WTC11 (cell line): ENCODE results near the gene TADA2A. TPM values are rescaled to one million over a fixed set of nuclear protein-coding genes. Genes with fewer than 3 reads are reported as not detected.

Experiments used
- ATAC-seq: fragments of 200-7000 bp; cut with Tn5 transposase; 2 replicates; pipeline ENCODE4 v1.10.0; 2021; ENCODE audit warnings: mild to moderate bottlenecking, moderate library complexity
- CTCF ChIA-PET: fragments of 300-600 bp; sonication (Branson Sonifier 250); formaldehyde crosslinking; loops from one replicate; lab custom pipeline; 2021; ENCODE audit warnings: antibody characterized with exemption; lab: Charles Lee
- POLR2A ChIA-PET: fragments of 350-600 bp; sonication (Branson Sonifier 250); formaldehyde crosslinking; loops from one replicate; lab custom pipeline; 2021; ENCODE audit warnings: antibody characterized with exemption; lab: Charles Lee
- DNase-seq: peaks from one replicate; pipeline ENCODE4 v3.0.0; 2021; ENCODE audit warnings: low spot score
- H3K27ac Mint-ChIP-seq: 2 replicates; pipeline ENCODE4 v1.8.0; 2021; ENCODE audit warnings: mixed read lengths
- H3K27me3 Mint-ChIP-seq: 2 replicates; pipeline ENCODE4 v1.8.0; 2021; ENCODE audit warnings: low read depth, mild to moderate bottlenecking, moderate library complexity, mixed read lengths
- H3K36me3 Mint-ChIP-seq: 2 replicates; pipeline ENCODE4 v1.8.0; 2021; ENCODE audit warnings: mixed read lengths
- H3K4me1 Mint-ChIP-seq: 2 replicates; pipeline ENCODE4 v1.8.0; 2022; ENCODE audit warnings: mixed read lengths
- H3K4me3 Mint-ChIP-seq: 2 replicates; pipeline ENCODE4 v1.8.0; 2021; ENCODE audit warnings: mild to moderate bottlenecking, moderate library complexity, mixed read lengths
- H3K9me3 Mint-ChIP-seq: 2 replicates; pipeline ENCODE4 v1.8.0; 2021; ENCODE audit warnings: mixed read lengths
- AFF4 ChIP-seq: sonication (generic); formaldehyde crosslinking; IDR thresholded peaks from 2 replicates; pipeline ENCODE4 v1.8.1; 2023; ENCODE audit warnings: mild to moderate bottlenecking, missing genetic modification reagents, borderline replicate concordance
- AR ChIP-seq: fragments of 250-450 bp; sonication (Bioruptor Pico); IDR thresholded peaks from 2 replicates; pipeline ENCODE4 v1.9.0; 2021; ENCODE audit warnings: mild to moderate bottlenecking
- CREB1 ChIP-seq: sonication (generic); formaldehyde crosslinking; IDR thresholded peaks from 2 replicates; pipeline ENCODE4 v1.8.0; 2023; ENCODE audit warnings: mild to moderate bottlenecking, missing genetic modification reagents
- E2F5 ChIP-seq: sonication (generic); formaldehyde crosslinking; IDR thresholded peaks from 2 replicates; pipeline ENCODE4 v1.8.1; 2022; ENCODE audit warnings: mild to moderate bottlenecking, moderate library complexity, missing genetic modification reagents
- EMX1 ChIP-seq: fragments of 250-450 bp; sonication (Bioruptor Pico); IDR thresholded peaks from 2 replicates; pipeline ENCODE4 v1.8.0; 2021; ENCODE audit warnings: mild to moderate bottlenecking
- ESRRA ChIP-seq: sonication (generic); formaldehyde crosslinking; IDR thresholded peaks from 2 replicates; pipeline ENCODE4 v1.8.1; 2022; ENCODE audit warnings: mild to moderate bottlenecking, missing genetic modification reagents, borderline replicate concordance
- FOXP1 ChIP-seq: sonication (generic); formaldehyde crosslinking; IDR thresholded peaks from 2 replicates; pipeline ENCODE4 v1.8.0; 2022; ENCODE audit warnings: missing genetic modification reagents, mild to moderate bottlenecking, moderate library complexity, borderline replicate concordance
- GTF2I ChIP-seq: fragments of 250-450 bp; sonication (Bioruptor Pico); conservative IDR thresholded peaks from 2 replicates; pipeline ENCODE4 v1.4.0; 2021; ENCODE audit warnings: mild to moderate bottlenecking
- MLX ChIP-seq: sonication (generic); formaldehyde crosslinking; IDR thresholded peaks from 2 replicates; pipeline ENCODE4 v1.8.1; 2023; ENCODE audit warnings: mild to moderate bottlenecking, missing genetic modification reagents, moderate library complexity
- NFYB ChIP-seq: sonication (generic); formaldehyde crosslinking; conservative IDR thresholded peaks from 2 replicates; pipeline ENCODE4 v1.8.0; 2022; ENCODE audit warnings: low read depth, missing genetic modification reagents
- NR2C2 ChIP-seq: sonication (generic); formaldehyde crosslinking; IDR thresholded peaks from 2 replicates; pipeline ENCODE4 v1.8.0; 2022; ENCODE audit warnings: mild to moderate bottlenecking, missing genetic modification reagents
- OVOL2 ChIP-seq: fragments of 250-450 bp; sonication (Bioruptor Pico); IDR thresholded peaks from 2 replicates; pipeline ENCODE4 v1.9.0; 2021; ENCODE audit warnings: mild to moderate bottlenecking, borderline replicate concordance
- RELA ChIP-seq: sonication (generic); formaldehyde crosslinking; IDR thresholded peaks from 2 replicates; pipeline ENCODE4 v1.8.1; 2022; ENCODE audit warnings: missing genetic modification reagents, mild to moderate bottlenecking, borderline replicate concordance
- TP53 ChIP-seq: sonication (generic); formaldehyde crosslinking; IDR thresholded peaks from 2 replicates; pipeline ENCODE4 v1.8.1; 2023; ENCODE audit warnings: mild to moderate bottlenecking, missing genetic modification reagents
- ZNF423 ChIP-seq: fragments of 250-450 bp; sonication (Bioruptor Pico); IDR thresholded peaks from 2 replicates; pipeline ENCODE4 v2.1.2; 2022; ENCODE audit warnings: mild to moderate bottlenecking, moderate library complexity
- ZNF671 ChIP-seq: fragments of 250-450 bp; sonication (Bioruptor Pico); IDR thresholded peaks from 2 replicates; pipeline ENCODE4 v1.8.0; 2021; ENCODE audit warnings: mild to moderate bottlenecking
- total RNA-seq: library from RNA; stranded (reverse); gene quantifications from 3 replicates; pipeline ENCODE4 v1.2.3, GENCODE V29; 2021
- TF ChIP-seq, protein P1 (sequence below): sonication (generic); formaldehyde crosslinking; IDR thresholded peaks from 2 replicates; pipeline ENCODE4 v1.8.0; 2022; ENCODE audit warnings: mild to moderate bottlenecking, missing genetic modification reagents
- TF ChIP-seq, protein P2 (sequence below): fragments of 250-450 bp; sonication (Bioruptor Pico); IDR thresholded peaks from 2 replicates; pipeline ENCODE4 v1.9.0; 2021; ENCODE audit warnings: moderate library complexity, mild to moderate bottlenecking, inconsistent platforms, borderline replicate concordance
- TF ChIP-seq, protein P3 (sequence below): sonication (generic); formaldehyde crosslinking; IDR thresholded peaks from 2 replicates; pipeline ENCODE4 v1.8.1; 2022; ENCODE audit warnings: mild to moderate bottlenecking, missing genetic modification reagents, moderate library complexity, borderline replicate concordance
- TF ChIP-seq, protein P4 (sequence below): fragments of 250-450 bp; sonication (Bioruptor Pico); IDR thresholded peaks from 2 replicates; pipeline ENCODE4 v2.1.2; 2022; ENCODE audit warnings: mild to moderate bottlenecking, moderate library complexity

Gene TADA2A
- total RNA-seq, 1 experiment from 2014 or later: 16.5 TPM

- TF ChIP-seq, protein P1, sequence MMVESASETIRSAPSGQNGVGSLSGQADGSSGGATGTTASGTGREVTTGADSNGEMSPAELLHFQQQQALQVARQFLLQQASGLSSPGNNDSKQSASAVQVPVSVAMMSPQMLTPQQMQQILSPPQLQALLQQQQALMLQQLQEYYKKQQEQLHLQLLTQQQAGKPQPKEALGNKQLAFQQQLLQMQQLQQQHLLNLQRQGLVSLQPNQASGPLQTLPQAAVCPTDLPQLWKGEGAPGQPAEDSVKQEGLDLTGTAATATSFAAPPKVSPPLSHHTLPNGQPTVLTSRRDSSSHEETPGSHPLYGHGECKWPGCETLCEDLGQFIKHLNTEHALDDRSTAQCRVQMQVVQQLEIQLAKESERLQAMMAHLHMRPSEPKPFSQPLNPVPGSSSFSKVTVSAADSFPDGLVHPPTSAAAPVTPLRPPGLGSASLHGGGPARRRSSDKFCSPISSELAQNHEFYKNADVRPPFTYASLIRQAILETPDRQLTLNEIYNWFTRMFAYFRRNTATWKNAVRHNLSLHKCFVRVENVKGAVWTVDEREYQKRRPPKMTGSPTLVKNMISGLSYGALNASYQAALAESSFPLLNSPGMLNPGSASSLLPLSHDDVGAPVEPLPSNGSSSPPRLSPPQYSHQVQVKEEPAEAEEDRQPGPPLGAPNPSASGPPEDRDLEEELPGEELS: no peak
- no peak for TF ChIP-seq EMX1 (CRISPR knock-in tag)
- TF ChIP-seq, all 79 proteins: peak for 0
These were observed 13.3 kb upstream of the TADA2A start (continued) for GRCh38 chr17:37393352-37393751.

GRCh38 chr17:37399265-37399803 is 7.4 kb upstream of the TADA2A start:
- Mint-ChIP-seq H3K4me3 (no peak overlapping the region), H3K9me3 (no peaks in the 10 kb centered on the region)
- POLR2A ChIA-PET: no interaction called here
- TF ChIP-seq, protein P2, sequence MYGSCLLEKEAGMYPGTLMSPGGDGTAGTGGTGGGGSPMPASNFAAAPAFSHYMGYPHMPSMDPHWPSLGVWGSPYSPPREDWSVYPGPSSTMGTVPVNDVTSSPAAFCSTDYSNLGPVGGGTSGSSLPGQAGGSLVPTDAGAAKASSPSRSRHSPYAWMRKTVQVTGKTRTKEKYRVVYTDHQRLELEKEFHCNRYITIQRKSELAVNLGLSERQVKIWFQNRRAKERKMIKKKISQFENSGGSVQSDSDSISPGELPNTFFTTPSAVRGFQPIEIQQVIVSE (CRISPR knock-in tag): no peak
- TF ChIP-seq NR2C2: no peak
- no peak for TF ChIP-seq ZNF671
- TF ChIP-seq AR (CRISPR knock-in tag): no peak
- TF ChIP-seq ESRRA: no peak
- TF ChIP-seq GTF2I (CRISPR knock-in tag): no peak
- no peak for TF ChIP-seq E2F5 (CRISPR knock-in tag)
- TF ChIP-seq RELA (CRISPR knock-in tag): no peak
- TF ChIP-seq MLX (CRISPR knock-in tag): no peak
- no peak for TF ChIP-seq FOXP1 (CRISPR knock-in tag)
- no peak for TF ChIP-seq AFF4 (CRISPR knock-in tag)
- no peak for TF ChIP-seq TP53 (CRISPR knock-in tag)
- TF ChIP-seq, protein P3, sequence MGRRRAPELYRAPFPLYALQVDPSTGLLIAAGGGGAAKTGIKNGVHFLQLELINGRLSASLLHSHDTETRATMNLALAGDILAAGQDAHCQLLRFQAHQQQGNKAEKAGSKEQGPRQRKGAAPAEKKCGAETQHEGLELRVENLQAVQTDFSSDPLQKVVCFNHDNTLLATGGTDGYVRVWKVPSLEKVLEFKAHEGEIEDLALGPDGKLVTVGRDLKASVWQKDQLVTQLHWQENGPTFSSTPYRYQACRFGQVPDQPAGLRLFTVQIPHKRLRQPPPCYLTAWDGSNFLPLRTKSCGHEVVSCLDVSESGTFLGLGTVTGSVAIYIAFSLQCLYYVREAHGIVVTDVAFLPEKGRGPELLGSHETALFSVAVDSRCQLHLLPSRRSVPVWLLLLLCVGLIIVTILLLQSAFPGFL (CRISPR knock-in tag): no peak
- TF ChIP-seq, protein P4, sequence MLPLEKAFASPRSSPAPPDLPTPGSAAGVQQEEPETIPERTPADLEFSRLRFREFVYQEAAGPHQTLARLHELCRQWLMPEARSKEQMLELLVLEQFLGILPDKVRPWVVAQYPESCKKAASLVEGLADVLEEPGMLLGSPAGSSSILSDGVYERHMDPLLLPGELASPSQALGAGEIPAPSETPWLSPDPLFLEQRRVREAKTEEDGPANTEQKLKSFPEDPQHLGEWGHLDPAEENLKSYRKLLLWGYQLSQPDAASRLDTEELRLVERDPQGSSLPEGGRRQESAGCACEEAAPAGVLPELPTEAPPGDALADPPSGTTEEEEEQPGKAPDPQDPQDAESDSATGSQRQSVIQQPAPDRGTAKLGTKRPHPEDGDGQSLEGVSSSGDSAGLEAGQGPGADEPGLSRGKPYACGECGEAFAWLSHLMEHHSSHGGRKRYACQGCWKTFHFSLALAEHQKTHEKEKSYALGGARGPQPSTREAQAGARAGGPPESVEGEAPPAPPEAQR (CRISPR knock-in tag): no peak
- TF ChIP-seq NFYB (CRISPR knock-in tag): no peak
- TF ChIP-seq EMX1 (CRISPR knock-in tag): no peak
- no peak for TF ChIP-seq ZNF423
- no peak for TF ChIP-seq CREB1 (CRISPR knock-in tag)
- no peak for TF ChIP-seq OVOL2 (CRISPR knock-in tag)
- TF ChIP-seq, all 79 proteins: peak for 0
- DNase-seq (no peak), ATAC-seq (no peak)
- CTCF ChIA-PET: interaction anchor here (2.4 kb wide), 1 partner anchor 26 kb away, joined by 24 read pairs; no protein-coding TSS in a partner anchor
- no peaks in the 10 kb centered on the region for H3K27me3 Mint-ChIP-seq
- no peaks in the 10 kb centered on the region for H3K4me1 Mint-ChIP-seq
- no peak overlapping the region for H3K27ac Mint-ChIP-seq
- no peaks in the 10 kb centered on the region for H3K36me3 Mint-ChIP-seq
